GM13977 (cell line): ENCODE measurements around the gene SPATA32.

Source experiments
- DNase-seq: peaks from one replicate; pipeline ENCODE4 v3.0.0; 2012; ENCODE audit warnings: low spot score
- CTCF ChIP-seq: IDR thresholded peaks from 2 replicates; pipeline ENCODE4 v1.5.1; 2012; ENCODE audit warnings: mild to moderate bottlenecking, control low read depth; ENCODE audit not compliant: insufficient read depth; ENCODE audit errors: extremely low read depth, missing control alignments
- in situ Hi-C: fragments of 300-500 bp; cut with MboI; formaldehyde crosslinking; loops from one replicate; pipeline ENCODE4 v1.12.0; 2022; ENCODE audit warnings: low sequenced_read_pairs, low pct_unique_long_range_greater_than_20kb, mixed read lengths, inconsistent platforms; ENCODE audit not compliant: unreplicated experiment

Gene SPATA32

GRCh38 chr17:45288825-45289224 lies 26.9 kb upstream of the SPATA32 start:
- in situ Hi-C loops = no loop called here
- no peak for TF ChIP-seq CTCF
- DNase-seq = no peak

- DNase-seq = no peak
These were observed 25.9 kb upstream of the SPATA32 start for GRCh38 chr17:45287526-45288500.

GRCh38 chr17:45286286-45286685 lies 24.4 kb upstream of the SPATA32 start:
- TF ChIP-seq CTCF = no peak
- no peak for DNase-seq
- in situ Hi-C loops = no loop called here

More at GRCh38 chr17:45287526-45288500, 25.9 kb upstream of the SPATA32 start:
- TF ChIP-seq CTCF = no peak
- in situ Hi-C loops = no loop called here

- in situ Hi-C loops = no loop called here
- DNase-seq = no peak
- TF ChIP-seq CTCF = peak; percentile 44
These were observed 22.6 kb upstream of the SPATA32 start for GRCh38 chr17:45284176-45285140.

- no peak for DNase-seq
- TF ChIP-seq CTCF = no peak
- in situ Hi-C loops = no loop called here
These were observed 21.8 kb upstream of the SPATA32 start for GRCh38 chr17:45283711-45284110.

- no peak for DNase-seq
- in situ Hi-C loops = no loop called here
- TF ChIP-seq CTCF = no peak
These were observed 21.1 kb upstream of the SPATA32 start for GRCh38 chr17:45282683-45283644.
